Gastrocnemius medialis (tissue), 4 donors: ENCODE measurements around the gene SLC29A2. TPM values are rescaled to one million over a fixed set of nuclear protein-coding genes. Genes with fewer than 3 reads are reported as not detected.

Source experiments
- ATAC-seq, 2 donors: fragments of 150-250 bp; one replicate each; pipeline ENCODE4 v1.9.1; 2016
- DNase-seq, 2 donors: peaks; one replicate each; pipeline ENCODE4 v3.0.0-alpha.2; 2019
- H3K27ac ChIP-seq, 4 donors: fragments of 200-600 bp; sonication (generic); 1 replicate in 1 of 4; 2 replicates in 3 of 4; pipeline ENCODE4 v1.5.1; 2016 to 2018; ENCODE audit warnings: mild to moderate bottlenecking in 2 of 4, moderate library complexity in 1 of 4
- H3K27me3 ChIP-seq, 3 donors: fragments of 200-600 bp; sonication (generic) in 2 of 3; 1 replicate in 1 of 3; 2 replicates in 2 of 3; pipeline versions ENCODE4 v1.5.1 to v1.6.0; 2016 to 2019; ENCODE audit warnings: mild to moderate bottlenecking in 1 of 3, moderate library complexity in 1 of 3
- H3K36me3 ChIP-seq, 2 donors: fragments of 200-600 bp; sonication (generic) in 1 of 2; one replicate each; pipeline ENCODE4 v1.5.1; 2017 to 2018
- H3K4me1 ChIP-seq, 2 donors: fragments of 200-600 bp; sonication (generic) in 1 of 2; one replicate each; pipeline ENCODE4 v1.5.1; 2016 to 2017; ENCODE audit warnings: mild to moderate bottlenecking in 2 of 2
- H3K4me3 ChIP-seq, 4 donors: fragments of 200-600 bp; sonication (generic) in 3 of 4; 1 replicate in 1 of 4; 2 replicates in 3 of 4; pipeline ENCODE4 v1.5.1; 2016 to 2019; ENCODE audit warnings: mild to moderate bottlenecking in 2 of 4
- H3K9me3 ChIP-seq, 3 donors: fragments of 200-600 bp; sonication (generic) in 2 of 3; 1 replicate in 1 of 3; 2 replicates in 2 of 3; pipeline ENCODE4 v1.5.1; 2016 to 2019
- POLR2A ChIP-seq, 2 donors: fragments of 450-650 bp; IDR thresholded peaks; one replicate each; pipeline ENCODE4 v1.6.1; 2017; ENCODE audit warnings: antibody characterized with exemption in 2 of 2, mild to moderate bottlenecking in 2 of 2, moderate library complexity in 2 of 2
- in situ Hi-C, 4 donors: fragments of 200-750 bp; cut with MboI; loops; one replicate each; pipeline versions ENCODE4 v1.15.0 to v1.8.0; 2017; ENCODE audit warnings: low sequenced_read_pairs in 4 of 4
- intact Hi-C: fragments of 100-400 bp; cut with DNase I; formaldehyde crosslinking; loops from one replicate; pipeline ENCODE4 v1.15.1; 2023; ENCODE audit warnings: low total_unique reads
- total RNA-seq, 4 donors: library from RNA; depleted of rRNA; stranded (reverse); fragments of >200 nt; gene quantifications; one replicate each; pipeline versions ENCODE4 v1.1.0 to v1.2.3, GENCODE V29; 2016
- TF ChIP-seq, protein P1 (sequence below), 5 experiments: fragments of 450-650 bp in 3 of 5; fragments of 200-600 bp in 2 of 5; sonication (generic) in 2 of 5; IDR thresholded peaks in 4 of 5; conservative IDR thresholded peaks in 1 of 5; 1 replicate in 4 of 5; 2 replicates in 1 of 5; pipeline ENCODE4 v1.5.1; 2016 to 2019; ENCODE audit warnings: antibody characterized with exemption in 5 of 5, mild to moderate bottlenecking in 3 of 5, moderate library complexity in 3 of 5

The SLC29A2 gene
- total RNA-seq, 4 donors from 2014 or later, result 39.2 to 106 (median 70.6) TPM

DNA sequence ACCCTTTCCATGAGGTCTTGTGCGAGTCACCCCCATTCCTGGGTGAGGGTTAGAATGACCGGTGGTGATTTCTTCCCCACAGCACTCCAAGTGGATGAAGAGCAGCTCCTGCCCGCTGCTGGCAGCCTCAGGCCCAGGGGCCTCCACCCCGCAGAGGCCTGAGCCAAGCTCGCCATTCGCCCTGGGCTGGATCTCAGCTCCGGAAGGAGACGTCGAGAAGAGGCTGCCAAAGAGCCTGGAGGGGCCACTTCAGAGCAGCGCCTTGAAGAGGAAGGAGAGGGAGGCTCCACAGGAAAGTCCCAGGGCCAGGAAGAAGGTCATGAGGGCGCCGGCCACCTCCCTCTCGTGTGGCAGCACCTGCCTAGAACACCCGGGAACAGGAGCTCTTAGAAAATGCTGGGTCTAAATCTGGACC lies 8.4 kb downstream of the SLC29A2 start:
- H3K27me3 ChIP-seq, result no peaks in the 10 kb centered on the region
- DNase-seq, result no peak
- in situ Hi-C loops, result no loop called here
- no peak overlapping the region for H3K4me3 ChIP-seq
- no peaks in the 10 kb centered on the region for H3K9me3 ChIP-seq
- H3K27ac ChIP-seq, result peak overlapping the region; percentile 60 to 98 (median 60)
- H3K36me3 ChIP-seq, result peaks cover 0 to 49% of the 10 kb centered on the region in 2 donors
- intact Hi-C loops, result no loop called here
- ATAC-seq, result no peak
- H3K4me1 ChIP-seq, result peaks cover 20% of the 10 kb centered on the region in 2 donors
- TF ChIP-seq POLR2A (IDR thresholded peaks at IDR 0.05), result no peak
- TF ChIP-seq, protein P1, sequence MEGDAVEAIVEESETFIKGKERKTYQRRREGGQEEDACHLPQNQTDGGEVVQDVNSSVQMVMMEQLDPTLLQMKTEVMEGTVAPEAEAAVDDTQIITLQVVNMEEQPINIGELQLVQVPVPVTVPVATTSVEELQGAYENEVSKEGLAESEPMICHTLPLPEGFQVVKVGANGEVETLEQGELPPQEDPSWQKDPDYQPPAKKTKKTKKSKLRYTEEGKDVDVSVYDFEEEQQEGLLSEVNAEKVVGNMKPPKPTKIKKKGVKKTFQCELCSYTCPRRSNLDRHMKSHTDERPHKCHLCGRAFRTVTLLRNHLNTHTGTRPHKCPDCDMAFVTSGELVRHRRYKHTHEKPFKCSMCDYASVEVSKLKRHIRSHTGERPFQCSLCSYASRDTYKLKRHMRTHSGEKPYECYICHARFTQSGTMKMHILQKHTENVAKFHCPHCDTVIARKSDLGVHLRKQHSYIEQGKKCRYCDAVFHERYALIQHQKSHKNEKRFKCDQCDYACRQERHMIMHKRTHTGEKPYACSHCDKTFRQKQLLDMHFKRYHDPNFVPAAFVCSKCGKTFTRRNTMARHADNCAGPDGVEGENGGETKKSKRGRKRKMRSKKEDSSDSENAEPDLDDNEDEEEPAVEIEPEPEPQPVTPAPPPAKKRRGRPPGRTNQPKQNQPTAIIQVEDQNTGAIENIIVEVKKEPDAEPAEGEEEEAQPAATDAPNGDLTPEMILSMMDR (IDR thresholded peaks at IDR 0.05 in 4 of 5, conservative IDR thresholded peaks at IDR 0.05 in 1 of 5), result no peak

DNA sequence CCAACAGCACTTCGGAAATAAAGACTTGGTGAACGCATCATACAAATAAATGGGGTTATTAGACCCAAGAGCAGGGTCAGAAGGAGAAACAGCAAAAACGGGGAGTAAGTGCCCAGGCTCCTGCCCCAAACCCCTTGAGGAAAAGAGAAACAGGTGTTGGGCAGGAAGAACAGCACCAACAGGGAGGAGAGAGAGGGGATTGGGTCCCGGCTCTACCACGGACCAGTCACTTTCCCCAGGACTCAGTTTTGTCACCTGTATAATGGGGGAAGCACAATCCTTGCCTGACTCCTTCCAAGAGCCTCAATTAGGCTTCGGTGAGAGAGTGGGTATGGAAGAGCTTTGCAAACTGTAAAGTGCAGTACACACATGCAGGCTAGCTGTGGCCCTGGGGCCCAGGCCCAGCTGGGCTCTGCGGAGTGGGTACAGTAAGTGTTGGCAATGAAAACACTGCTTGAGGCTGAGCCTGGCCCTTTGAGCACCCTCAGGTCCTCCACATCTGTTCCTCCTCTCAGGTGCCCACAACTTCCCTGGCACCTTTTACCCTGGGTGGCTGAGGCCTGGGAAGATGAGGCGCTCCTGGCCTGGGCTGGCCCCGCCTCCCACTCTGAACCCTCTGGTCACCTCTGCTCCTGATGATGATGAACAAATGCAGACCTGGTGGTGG lies 8.9 kb downstream of the SLC29A2 start:
- in situ Hi-C loops (no loop called here), intact Hi-C loops (no loop called here)
- H3K27ac ChIP-seq, result peak overlapping the region; percentile 60 to 98 (median 60)
- peaks cover 14% of the 10 kb centered on the region in 2 donors for H3K4me1 ChIP-seq
- no peaks in the 10 kb centered on the region for H3K27me3 ChIP-seq
- DNase-seq (no peak), ATAC-seq (no peak)
- TF ChIP-seq, protein P1 (IDR thresholded peaks at IDR 0.05 in 4 of 5, conservative IDR thresholded peaks at IDR 0.05 in 1 of 5), result no peak
- TF ChIP-seq POLR2A (IDR thresholded peaks at IDR 0.05), result no peak
- peaks cover 0 to 43% of the 10 kb centered on the region in 2 donors for H3K36me3 ChIP-seq
- no peak overlapping the region for H3K4me3 ChIP-seq
- no peaks in the 10 kb centered on the region for H3K9me3 ChIP-seq

DNA sequence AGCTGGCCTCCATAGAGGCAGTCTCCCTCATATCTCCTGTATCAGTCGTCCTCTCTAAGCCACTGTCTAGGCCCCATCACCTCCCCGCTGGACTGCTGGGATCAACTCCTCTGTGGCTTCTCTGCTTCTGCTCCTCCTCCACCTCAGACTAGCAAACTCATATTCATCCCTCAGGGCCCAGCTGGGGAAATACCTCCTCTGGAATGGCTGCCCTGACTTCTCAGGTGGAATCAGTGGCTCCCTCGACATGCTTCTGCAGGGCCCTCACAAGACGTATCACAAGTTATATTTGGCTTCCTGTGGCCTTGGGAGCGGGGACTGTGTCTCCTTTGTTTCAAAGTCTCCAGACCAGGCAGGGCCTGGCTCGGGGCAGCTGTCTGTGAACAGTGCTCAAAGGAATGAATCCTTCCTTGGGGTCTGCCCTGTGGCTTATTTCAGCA lies 10.0 kb downstream of the SLC29A2 start:
- DNase-seq (no peak), ATAC-seq (no peak)
- no peak for TF ChIP-seq POLR2A (IDR thresholded peaks at IDR 0.05)
- TF ChIP-seq, protein P1 (IDR thresholded peaks at IDR 0.05 in 4 of 5, conservative IDR thresholded peaks at IDR 0.05 in 1 of 5), result no peak
- Histone ChIP-seq H3K36me3 (peaks cover 0 to 33% of the 10 kb centered on the region in 2 donors), H3K4me3 (no peak overlapping the region), H3K9me3 (no peaks in the 10 kb centered on the region), H3K27me3 (no peaks in the 10 kb centered on the region), H3K4me1 (peaks cover 5 to 6% of the 10 kb centered on the region in 2 donors), H3K27ac (peak overlapping the region in 2 of 4 donors; percentile 33 to 98)
- intact Hi-C loops (no loop called here), in situ Hi-C loops (no loop called here)

DNA sequence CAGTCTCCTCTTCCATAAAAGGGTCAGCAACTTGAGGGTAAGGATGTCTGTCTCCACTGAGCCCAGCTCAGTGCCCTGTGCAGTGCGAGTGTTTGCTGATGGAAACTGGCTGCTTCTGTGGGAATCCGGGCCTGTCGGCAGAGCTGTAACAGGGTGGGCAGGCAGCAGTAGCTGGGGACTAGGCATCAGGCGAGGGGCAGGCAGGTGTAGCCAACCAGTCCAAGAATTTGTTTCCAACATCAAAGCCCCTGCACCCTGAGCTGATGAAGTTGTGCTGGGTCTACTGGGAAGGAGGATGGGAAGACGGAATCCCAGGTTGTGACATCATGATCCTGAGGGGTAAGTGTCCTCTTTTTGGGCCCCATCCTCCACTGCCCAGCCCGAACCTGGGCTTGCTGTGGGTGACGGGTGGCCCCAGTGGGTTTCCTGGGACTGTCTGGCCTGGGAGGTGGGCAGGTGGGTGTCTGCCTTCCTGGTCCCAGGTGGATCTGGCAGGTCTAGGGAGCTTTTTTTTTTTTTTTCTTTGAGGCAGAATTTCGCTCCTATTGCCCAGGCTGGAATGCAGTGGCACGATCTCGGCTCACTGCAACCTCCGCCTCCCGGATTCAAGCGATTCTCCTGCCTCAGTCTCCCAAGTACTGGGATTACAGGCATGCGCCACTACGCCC lies 11.0 kb downstream of the SLC29A2 start:
- intact Hi-C loops, result no loop called here
- no peaks in the 10 kb centered on the region for H3K9me3 ChIP-seq
- H3K27me3 ChIP-seq, result no peaks in the 10 kb centered on the region
- DNase-seq, result no peak
- peaks cover 0 to 5% of the 10 kb centered on the region in 2 donors for H3K4me1 ChIP-seq
- H3K27ac ChIP-seq, result peak overlapping the region in 1 of 4 donors; percentile 98
- H3K36me3 ChIP-seq, result peaks cover 0 to 25% of the 10 kb centered on the region in 2 donors
- TF ChIP-seq, protein P1 (IDR thresholded peaks at IDR 0.05 in 4 of 5, conservative IDR thresholded peaks at IDR 0.05 in 1 of 5), result no peak
- TF ChIP-seq POLR2A (IDR thresholded peaks at IDR 0.05), result no peak
- ATAC-seq, result no peak
- H3K4me3 ChIP-seq, result no peak overlapping the region
- in situ Hi-C loops, result no loop called here
